GM20431 (cell line): ENCODE measurements around the gene IPP.

Experiments used
- in situ Hi-C: fragments of 300-500 bp; cut with MseI, MboI; formaldehyde crosslinking; loops from one replicate; pipeline ENCODE4 v1.15.0; 2020; ENCODE audit warnings: low sequenced_read_pairs; ENCODE audit not compliant: unreplicated experiment

The IPP gene

GRCh38 chr1:45750298-45751038 lies at the start of gene IPP:
Gene IPP, minus strand, starts transcription at chr1:45750653. Its CDS starts 4,242 bp downstream, at chr1:45746411.
- in situ Hi-C loops, result no loop called here

GRCh38 chr1:45796946-45797345 lies 46.5 kb upstream of the IPP start:
- in situ Hi-C loops, result no loop called here

- in situ Hi-C loops, result no loop called here
Measured at GRCh38 chr1:45796381-45796780, 45.9 kb upstream of the IPP start.

GRCh38 chr1:45793942-45794604 lies 43.6 kb upstream of the IPP start:
- in situ Hi-C loops, result no loop called here

GRCh38 chr1:45792744-45793143 lies 42.3 kb upstream of the IPP start:
- in situ Hi-C loops, result no loop called here

GRCh38 chr1:45789601-45790000 lies 39.1 kb upstream of the IPP start:
- in situ Hi-C loops, result no loop called here

GRCh38 chr1:45787905-45788304 lies 37.5 kb upstream of the IPP start:
- in situ Hi-C loops, result no loop called here

GRCh38 chr1:45785583-45785982 lies 35.1 kb upstream of the IPP start:
- in situ Hi-C loops, result no loop called here

- in situ Hi-C loops, result no loop called here
Measured at GRCh38 chr1:45775794-45776193, 25.3 kb upstream of the IPP start.

GRCh38 chr1:45772971-45773370 lies 22.5 kb upstream of the IPP start:
- in situ Hi-C loops, result no loop called here

- in situ Hi-C loops, result no loop called here
Measured at GRCh38 chr1:45769261-45769932, 18.9 kb upstream of the IPP start.

GRCh38 chr1:45767035-45767434 lies 16.6 kb upstream of the IPP start:
- in situ Hi-C loops, result no loop called here

- in situ Hi-C loops, result no loop called here
Measured at GRCh38 chr1:45765999-45766792, 15.7 kb upstream of the IPP start.

- in situ Hi-C loops, result no loop called here
Measured at GRCh38 chr1:45762291-45762690, 11.8 kb upstream of the IPP start.

GRCh38 chr1:45755697-45756096 lies 5.2 kb upstream of the IPP start:
- in situ Hi-C loops, result no loop called here

GRCh38 chr1:45753248-45754037 lies 3.0 kb upstream of the IPP start:
- in situ Hi-C loops, result no loop called here

GRCh38 chr1:45752441-45753052 lies 2.1 kb upstream of the IPP start:
- in situ Hi-C loops, result no loop called here

- in situ Hi-C loops, result no loop called here
Measured at GRCh38 chr1:45752014-45752413, 1.6 kb upstream of the IPP start.
